ENCODE data around the gene SLC25A19.

Gene SLC25A19

DNA sequence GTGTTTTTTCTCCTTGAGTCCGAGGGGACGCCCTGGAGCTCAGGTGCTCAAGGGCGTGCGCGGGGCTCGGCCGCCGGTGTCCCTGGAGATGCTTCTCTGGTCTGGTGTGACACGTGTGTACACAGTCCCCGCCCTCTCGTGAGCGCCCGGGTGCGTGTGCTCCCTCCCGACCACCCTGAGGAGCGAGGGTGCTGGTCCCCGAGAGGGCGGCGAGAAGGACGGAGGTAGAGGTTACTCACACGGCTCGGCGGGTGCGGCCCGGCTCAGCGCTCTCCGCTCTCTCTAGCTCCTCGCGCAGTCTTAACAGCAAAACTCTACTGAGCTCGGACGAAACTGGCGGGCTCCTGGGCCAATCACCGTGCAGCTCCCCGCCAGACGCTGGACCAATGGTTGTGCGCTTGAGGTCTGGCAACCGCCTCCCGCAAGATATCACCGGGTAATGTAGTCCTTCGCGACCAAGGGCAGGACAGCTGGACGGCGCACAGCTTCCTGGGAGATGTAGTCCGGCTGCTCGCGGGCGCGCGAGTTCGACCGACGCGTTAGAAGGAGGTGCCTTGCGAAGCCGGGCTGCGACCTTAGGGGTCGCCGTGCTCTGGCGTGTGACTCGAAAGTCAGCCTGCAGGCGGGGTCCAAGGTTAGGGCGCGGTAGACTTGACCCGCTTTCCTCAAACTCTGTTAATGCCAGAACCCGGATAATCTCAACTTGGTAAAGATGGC is at the start of gene SLC25A19:
SLC25A19 (minus strand) TSS at position 319 of the 717 bp plus-strand sequence. CDS start 2,669 bp downstream, outside the sequence.
- H4K20me1 ChIP-seq: peaks cover 7 to 38% (median 31%) of the 10 kb centered on the region in 11 experiments; a peak in 20 of 22 replicates
- H3K4me2 ChIP-seq: peak within 1 kb of the TSS; percentile 90 to 98 (median 96)
- no peaks in the 10 kb centered on the region for H3K27me3 ChIP-seq
- H3K27ac ChIP-seq: peak within 1 kb of the TSS; percentile 81 to 93 (median 84)
- peaks cover 24 to 35% (median 33%) of the 10 kb centered on the region in 11 experiments for H3K36me3 ChIP-seq
- H3K4me3 ChIP-seq: peak within 1 kb of the TSS; percentile 71 to 98 (median 92)
- H3K4me1 ChIP-seq: peaks cover 39 to 80% (median 57%) of the 10 kb centered on the region in 10 experiments
- H3K9ac ChIP-seq: peak within 1 kb of the TSS; percentile 81 to 94 (median 89)
- no peak for TF ChIP-seq Cebpa-rat (IDR thresholded peaks at IDR 0.05)
- H3K9me3 ChIP-seq (replicated peaks in 1 of 11): no peaks in the 10 kb centered on the region

DNA sequence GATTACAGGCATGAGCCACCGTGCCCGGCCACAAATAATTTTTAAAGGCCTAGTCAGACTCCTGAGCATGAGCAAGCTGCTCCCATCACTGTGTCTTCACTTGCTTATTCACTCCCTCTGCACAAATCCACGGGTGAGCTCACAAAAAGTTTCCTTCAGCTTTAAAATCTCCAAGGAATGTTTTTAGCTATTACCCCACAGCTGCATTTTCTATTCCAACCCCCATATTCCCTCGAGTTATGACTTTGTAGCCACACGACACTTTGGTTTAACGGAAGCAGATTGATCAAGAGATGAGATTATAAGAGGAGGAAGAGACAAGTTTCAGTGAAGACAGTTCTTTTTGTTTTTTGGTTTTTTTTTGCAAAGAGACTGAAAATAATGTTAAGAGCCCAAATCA is 49.1 kb upstream of the SLC25A19 start:
- Histone ChIP-seq H3K9ac (peak overlapping the region; percentile 58 to 81 (median 77); a peak in 21 of 22 replicates), H3K4me1 (peaks cover 90 to 98% (median 95%) of the 10 kb centered on the region in 10 experiments), H4K20me1 (peaks cover 7 to 100% (median 90%) of the 10 kb centered on the region in 11 experiments; a peak in 21 of 22 replicates), H3K9me3 (replicated peaks in 1 of 11) (peaks cover 0 to 2% (median 0%) of the 10 kb centered on the region in 11 experiments; a peak in 1 of 22 replicates), H3K27ac (peak overlapping the region; percentile 59 to 92 (median 88); a peak in 21 of 22 replicates), H3K36me3 (peaks cover 4 to 41% (median 17%) of the 10 kb centered on the region in 11 experiments; a peak in 18 of 22 replicates), H3K4me2 (peak overlapping the region; percentile 76 to 99 (median 92)), H3K27me3 (no peaks in the 10 kb centered on the region), H3K4me3 (peak overlapping the region; percentile 0 to 56 (median 44); a peak in 15 of 20 replicates)
- no peak for TF ChIP-seq Cebpa-rat (IDR thresholded peaks at IDR 0.05)

- peaks cover 81 to 95% (median 91%) of the 10 kb centered on the region in 10 experiments for H3K4me1 ChIP-seq
- peak overlapping the region in 3 of 11 experiments; percentile 1 to 29 (median 3); a peak in 4 of 22 replicates for H3K27ac ChIP-seq
- H3K4me3 ChIP-seq: no peak overlapping the region
- H3K36me3 ChIP-seq: peaks cover 29 to 63% (median 44%) of the 10 kb centered on the region in 11 experiments
- peaks cover 0 to 3% (median 0%) of the 10 kb centered on the region in 11 experiments; a peak in 1 of 22 replicates for H3K9me3 ChIP-seq (replicated peaks in 1 of 11)
- no peak for TF ChIP-seq Cebpa-rat (IDR thresholded peaks at IDR 0.05)
- peaks cover 8 to 100% (median 89%) of the 10 kb centered on the region in 11 experiments; a peak in 21 of 22 replicates for H4K20me1 ChIP-seq
- no peaks in the 10 kb centered on the region for H3K27me3 ChIP-seq
- peak overlapping the region in 2 of 11 experiments; percentile 53 to 80; a peak in 2 of 22 replicates for H3K9ac ChIP-seq
- H3K4me2 ChIP-seq: peak overlapping the region; percentile 22 to 99 (median 89); a peak in 18 of 22 replicates
Measured at GRCh38 chr17:75335315-75335714, 46.1 kb upstream of the SLC25A19 start.

GRCh38 chr17:75334723-75335122 is 45.5 kb upstream of the SLC25A19 start:
- H3K27me3 ChIP-seq: no peaks in the 10 kb centered on the region
- peak overlapping the region in 4 of 11 experiments; percentile 1 to 29 (median 10); a peak in 3 of 22 replicates for H3K27ac ChIP-seq
- peaks cover 8 to 100% (median 89%) of the 10 kb centered on the region in 11 experiments; a peak in 21 of 22 replicates for H4K20me1 ChIP-seq
- H3K9ac ChIP-seq: no peak overlapping the region
- peaks cover 0 to 3% (median 0%) of the 10 kb centered on the region in 11 experiments; a peak in 1 of 22 replicates for H3K9me3 ChIP-seq (replicated peaks in 1 of 11)
- peaks cover 81 to 95% (median 91%) of the 10 kb centered on the region in 10 experiments for H3K4me1 ChIP-seq
- TF ChIP-seq Cebpa-rat (IDR thresholded peaks at IDR 0.05): no peak
- no peak overlapping the region for H3K4me3 ChIP-seq
- peaks cover 35 to 69% (median 50%) of the 10 kb centered on the region in 11 experiments for H3K36me3 ChIP-seq
- peak overlapping the region; percentile 22 to 99 (median 89); a peak in 16 of 22 replicates for H3K4me2 ChIP-seq

- Histone ChIP-seq H3K4me3 (no peak overlapping the region), H3K27me3 (no peaks in the 10 kb centered on the region), H3K9ac (0 out of 22 replicates have a peak overlapping the region, but pooled peaks of 1 of the 11 experiments have one; percentile 8), H3K4me2 (peak overlapping the region in 9 of 11 experiments; percentile 1 to 61 (median 24); a peak in 13 of 22 replicates), H3K27ac (peak overlapping the region in 5 of 11 experiments; percentile 2 to 26 (median 14); a peak in 2 of 22 replicates), H3K4me1 (peaks cover 82 to 96% (median 93%) of the 10 kb centered on the region in 10 experiments), H4K20me1 (peaks cover 5 to 100% (median 94%) of the 10 kb centered on the region in 11 experiments; a peak in 21 of 22 replicates), H3K36me3 (peaks cover 53 to 89% (median 70%) of the 10 kb centered on the region in 11 experiments), H3K9me3 (replicated peaks in 1 of 11) (peaks cover 0 to 3% (median 0%) of the 10 kb centered on the region in 11 experiments; a peak in 1 of 22 replicates)
- no peak for TF ChIP-seq Cebpa-rat (IDR thresholded peaks at IDR 0.05)
Measured at GRCh38 chr17:75331671-75332070, 42.4 kb upstream of the SLC25A19 start.

- Histone ChIP-seq H3K9ac (peak overlapping the region in 4 of 11 experiments; percentile 5 to 60 (median 32); a peak in 4 of 22 replicates), H3K27me3 (no peaks in the 10 kb centered on the region), H3K4me1 (peaks cover 87 to 96% (median 91%) of the 10 kb centered on the region in 10 experiments), H4K20me1 (peaks cover under 1 to 100% (median 84%) of the 10 kb centered on the region in 11 experiments; a peak in 21 of 22 replicates), H3K27ac (peak overlapping the region in 10 of 11 experiments; percentile 0 to 80 (median 76); a peak in 12 of 22 replicates), H3K9me3 (replicated peaks in 1 of 11) (0 out of 22 replicates have a peak, but pooled peaks cover 0 to 3% (median 0%) of the 10 kb centered on the region in 11 experiments), H3K4me3 (no peak overlapping the region), H3K36me3 (peaks cover 64 to 91% (median 78%) of the 10 kb centered on the region in 11 experiments), H3K4me2 (peak overlapping the region; percentile 80 to 94 (median 85))
- no peak for TF ChIP-seq Cebpa-rat (IDR thresholded peaks at IDR 0.05)
Measured at GRCh38 chr17:75327757-75328156, 38.5 kb upstream of the SLC25A19 start.

GRCh38 chr17:75326226-75326848 is 37.1 kb upstream of the SLC25A19 start:
- Histone ChIP-seq H3K9me3 (replicated peaks in 1 of 11) (0 out of 22 replicates have a peak, but pooled peaks cover 0 to 3% (median 0%) of the 10 kb centered on the region in 11 experiments), H3K27me3 (no peaks in the 10 kb centered on the region), H3K4me1 (peaks cover 75 to 88% (median 82%) of the 10 kb centered on the region in 10 experiments), H3K9ac (peak overlapping the region; percentile 43 to 70 (median 64)), H3K4me2 (peak overlapping the region; percentile 80 to 94 (median 85)), H4K20me1 (peaks cover 4 to 100% (median 79%) of the 10 kb centered on the region in 11 experiments; a peak in 21 of 22 replicates), H3K4me3 (peak overlapping the region in 6 of 10 experiments; percentile 17 to 39 (median 31); a peak in 11 of 20 replicates), H3K27ac (peak overlapping the region; percentile 53 to 80 (median 76)), H3K36me3 (peaks cover 63 to 91% (median 78%) of the 10 kb centered on the region in 11 experiments)
- no peak for TF ChIP-seq Cebpa-rat (IDR thresholded peaks at IDR 0.05)

DNA sequence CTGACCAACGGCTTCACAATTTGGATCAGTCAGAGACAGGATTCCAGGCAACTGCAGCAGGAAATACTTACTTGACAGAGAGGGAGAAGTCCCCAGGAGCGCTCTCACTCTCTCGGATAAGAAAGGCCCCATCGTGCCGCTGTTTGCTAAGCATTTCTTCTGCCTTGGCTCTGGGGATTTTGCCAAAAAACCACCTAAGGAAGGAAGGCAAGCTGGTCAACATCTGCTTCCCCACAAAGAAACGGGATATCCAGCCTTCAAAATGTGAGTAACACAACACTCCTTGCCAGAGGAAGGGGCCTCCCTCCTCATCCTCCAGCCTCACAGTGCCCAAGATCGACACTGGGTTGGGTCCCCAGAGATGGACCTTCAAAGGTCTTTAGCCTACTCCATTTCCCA is 36.6 kb upstream of the SLC25A19 start:
- Histone ChIP-seq H3K9ac (peak overlapping the region; percentile 43 to 70 (median 64)), H3K4me2 (peak overlapping the region; percentile 80 to 94 (median 85)), H4K20me1 (peaks cover 4 to 100% (median 76%) of the 10 kb centered on the region in 11 experiments; a peak in 21 of 22 replicates), H3K36me3 (peaks cover 63 to 91% (median 78%) of the 10 kb centered on the region in 11 experiments), H3K27me3 (no peaks in the 10 kb centered on the region), H3K4me3 (peak overlapping the region in 7 of 10 experiments; percentile 15 to 39 (median 27); a peak in 12 of 20 replicates), H3K4me1 (peaks cover 70 to 83% (median 77%) of the 10 kb centered on the region in 10 experiments), H3K27ac (peak overlapping the region; percentile 53 to 80 (median 76)), H3K9me3 (replicated peaks in 1 of 11) (no peaks in the 10 kb centered on the region)
- no peak for TF ChIP-seq Cebpa-rat (IDR thresholded peaks at IDR 0.05)

Measured in BLaER1 treated with 17β-estradiol and CSF1 and Interleukin-3, amounts not matched to agents 10 nM and 100 nM (cell line).